GM18519 (cell line): ENCODE measurements around the gene SGMS1.
"Not testable (repeated sequence)": the region's sequence is repeated elsewhere in the genome, so short reads cannot be mapped to it uniquely, and the experiment has no call there.

Experiments used
- ATAC-seq: cut with Tn5 transposase; IDR thresholded peaks from one replicate; pipeline ENCODE4 v1.9.1; 2021; ENCODE audit warnings: mild to moderate bottlenecking, moderate library complexity; ENCODE audit not compliant: unreplicated experiment, low FRiP score

Gene SGMS1

GRCh38 chr10:50477287-50478203 is 146.2 kb downstream of the SGMS1 start:
- no peak for ATAC-seq

DNA sequence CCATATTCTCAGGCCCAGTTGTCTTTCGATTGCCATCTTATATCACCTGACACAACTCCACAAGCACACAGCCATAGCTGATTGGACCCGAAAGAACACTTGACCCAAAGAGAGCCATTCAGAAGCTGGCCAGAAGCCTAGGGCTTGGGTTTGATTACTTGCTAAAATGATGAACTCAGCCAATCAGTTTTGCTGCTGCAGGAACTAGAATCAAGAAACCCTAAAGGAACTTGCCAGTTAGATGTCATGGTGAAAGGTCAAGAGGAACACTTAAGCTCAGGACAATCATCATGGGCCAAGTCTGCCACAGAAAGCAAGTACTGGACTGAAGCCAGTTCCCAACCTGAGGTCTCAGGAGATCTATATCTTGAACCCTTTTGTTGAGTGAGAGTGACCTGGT is 150.0 kb downstream of the SGMS1 start:
- no peak for ATAC-seq

GRCh38 chr10:50472914-50473313 is 150.8 kb downstream of the SGMS1 start:
- ATAC-seq, result no peak

- no peak for ATAC-seq
Observed at GRCh38 chr10:50471583-50471975, 152.2 kb downstream of the SGMS1 start.

DNA sequence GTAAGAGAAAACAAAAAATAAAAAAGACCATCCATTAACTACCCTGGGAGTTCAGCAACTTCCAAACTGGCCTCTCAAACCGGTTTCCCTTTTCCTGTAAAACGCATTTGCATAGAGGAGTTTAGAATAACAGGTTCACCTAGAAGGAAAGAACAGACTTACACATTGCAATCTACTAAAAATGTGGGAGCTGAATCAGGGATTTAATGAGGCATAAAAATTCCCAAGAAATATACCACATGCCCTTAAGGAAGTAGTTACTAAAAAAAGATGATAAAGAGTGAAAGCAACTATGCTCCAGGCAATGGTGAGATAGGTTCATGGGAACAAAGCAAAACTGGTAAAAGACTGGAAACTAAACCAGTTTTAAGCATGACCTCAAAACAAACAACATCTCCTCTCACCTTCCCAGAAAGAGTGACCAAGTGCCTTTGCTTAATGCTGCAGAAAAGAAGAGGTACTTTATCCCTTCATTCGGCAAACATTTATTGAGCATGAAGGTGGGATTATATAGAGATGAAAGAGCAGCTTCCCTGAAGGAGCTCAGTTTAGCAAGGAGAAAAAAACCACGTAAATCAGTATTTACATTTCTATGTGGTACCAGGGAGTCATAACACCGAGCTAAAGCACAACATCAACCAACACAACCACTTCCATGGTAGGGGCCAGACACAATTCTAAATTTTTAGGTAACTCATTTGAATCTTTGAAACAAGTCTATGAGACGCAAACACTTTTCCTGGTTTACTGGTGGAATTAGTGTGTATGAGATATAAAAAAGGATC is 152.8 kb downstream of the SGMS1 start:
- ATAC-seq, result no peak

DNA sequence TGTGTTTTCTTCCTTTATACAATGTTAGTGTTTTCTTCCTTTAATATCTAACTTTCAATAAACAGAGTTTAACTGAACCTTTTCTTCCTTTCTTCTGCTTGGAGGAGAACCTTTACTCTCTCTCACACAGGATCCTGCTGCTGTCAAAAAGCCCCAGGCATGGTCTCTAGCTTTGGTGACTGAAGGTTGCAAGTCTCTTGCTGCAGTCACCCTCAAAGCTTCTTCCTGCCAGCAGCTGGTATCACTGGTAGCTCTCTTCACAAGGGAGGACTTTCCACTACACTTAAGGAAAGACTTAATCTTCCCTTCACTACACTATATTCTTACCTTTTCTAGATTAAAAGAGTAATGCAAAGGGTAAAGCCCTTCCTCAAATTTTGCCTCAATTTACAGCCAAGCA is 153.4 kb downstream of the SGMS1 start:
- ATAC-seq, result peak; percentile 43

- ATAC-seq, result no peak
Observed at GRCh38 chr10:50469778-50470193, 154.0 kb downstream of the SGMS1 start.

DNA sequence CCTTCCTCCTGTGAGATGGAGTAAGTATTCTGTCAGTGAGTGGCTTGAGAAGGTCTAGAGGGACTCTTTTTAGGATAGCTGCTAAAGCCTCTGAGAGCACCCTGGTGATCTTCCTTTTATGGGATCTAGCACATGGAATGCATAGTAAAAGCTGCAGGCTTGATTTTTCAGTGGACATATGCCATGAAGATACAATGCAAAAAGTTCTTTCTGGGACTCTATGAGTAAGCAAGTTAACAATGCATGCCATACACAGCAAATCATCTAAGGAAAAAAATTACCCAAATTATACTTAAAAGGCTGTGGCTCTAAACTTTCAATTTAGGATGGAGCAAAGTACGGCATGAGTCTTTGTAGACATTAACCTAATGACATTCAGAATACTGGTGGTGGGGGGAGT is 154.5 kb downstream of the SGMS1 start:
- ATAC-seq, result no peak

DNA sequence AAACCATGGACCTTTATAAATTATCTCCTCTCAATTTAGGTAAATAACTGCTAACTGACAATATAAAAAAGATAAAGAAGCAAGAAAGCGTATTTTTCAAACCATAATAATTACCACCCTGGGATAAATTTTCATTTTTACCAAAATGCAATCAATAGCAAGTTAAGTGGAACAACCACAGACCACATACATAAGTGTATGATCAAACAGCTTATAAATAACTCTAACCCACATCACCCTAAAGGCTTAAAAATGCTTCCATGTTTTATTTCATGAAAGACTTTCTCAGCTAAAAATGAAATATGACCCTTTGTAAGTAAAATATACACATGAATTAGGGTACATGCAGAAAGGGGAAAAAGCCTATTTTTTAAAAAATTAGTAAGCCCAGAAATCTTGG is 156.5 kb downstream of the SGMS1 start:
- no peak for ATAC-seq

DNA sequence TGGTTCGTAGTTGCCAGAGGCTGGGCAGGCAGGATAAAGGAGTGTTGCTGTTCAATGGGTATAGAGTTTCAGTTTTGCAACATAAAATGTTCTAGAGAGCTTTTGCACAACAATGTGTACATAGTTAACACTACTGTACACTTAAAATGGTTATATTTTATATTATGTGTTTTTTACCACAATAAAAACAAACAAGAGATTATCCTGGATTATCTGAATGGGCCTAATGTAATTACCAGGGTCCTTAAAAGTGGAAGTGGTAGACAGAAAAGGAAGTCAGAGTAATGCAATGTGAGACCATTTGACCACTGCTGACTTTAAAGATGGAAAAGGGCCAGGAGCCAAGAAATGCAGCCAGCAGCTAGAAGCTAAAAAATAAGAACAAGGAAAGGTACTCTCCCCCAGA is 159.7 kb downstream of the SGMS1 start:
- ATAC-seq, result no peak

GRCh38 chr10:50461834-50462233 is 161.9 kb downstream of the SGMS1 start:
- no peak for ATAC-seq

GRCh38 chr10:50461123-50461522 is 162.6 kb downstream of the SGMS1 start:
- ATAC-seq, result no peak

GRCh38 chr10:50456719-50457118 is 167.0 kb downstream of the SGMS1 start:
- ATAC-seq, result peak; percentile 43

- no peak for ATAC-seq
Observed at GRCh38 chr10:50453940-50454339, 169.8 kb downstream of the SGMS1 start.

GRCh38 chr10:50452603-50453002 is 171.2 kb downstream of the SGMS1 start:
- ATAC-seq, result peak; percentile 26

DNA sequence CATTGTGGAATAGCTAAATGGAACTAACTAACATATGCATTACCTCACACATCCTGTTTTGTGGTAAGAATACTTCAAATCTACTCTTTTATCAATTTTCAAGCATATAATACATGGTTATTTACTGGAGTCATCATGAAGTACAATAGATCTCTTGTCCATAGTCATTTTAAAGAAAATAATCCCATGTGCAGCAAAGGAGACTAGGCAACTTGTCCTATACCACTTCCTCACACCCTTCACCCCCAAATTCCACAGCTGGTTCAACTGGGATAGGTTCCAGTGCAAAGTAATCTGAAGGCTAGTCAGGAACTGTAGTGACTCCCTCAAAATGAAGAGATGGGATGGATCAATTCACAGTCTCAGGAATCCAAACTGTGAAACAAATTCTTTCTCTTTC is 176.1 kb downstream of the SGMS1 start:
- no peak for ATAC-seq

GRCh38 chr10:50445777-50446176 is 178.0 kb downstream of the SGMS1 start:
- not testable (repeated sequence) for ATAC-seq

DNA sequence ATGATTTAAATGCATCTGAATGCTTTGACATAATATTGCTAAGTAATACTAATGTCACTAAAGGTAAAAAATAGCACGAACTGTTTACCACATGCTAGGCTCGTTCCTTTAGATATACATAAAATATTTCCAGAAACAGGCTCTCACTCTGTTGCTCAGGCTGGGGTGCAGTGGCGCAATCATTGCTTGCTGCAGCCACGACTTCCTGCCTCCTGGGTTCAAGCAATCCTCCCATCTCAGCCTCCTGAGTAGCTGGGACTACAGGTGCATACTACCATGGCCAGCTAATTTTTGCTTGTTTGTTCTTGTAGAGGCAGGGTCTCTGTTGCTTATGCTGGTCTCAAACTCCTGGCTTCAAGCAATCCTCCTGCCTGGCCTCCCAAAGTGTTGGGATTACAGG is 183.3 kb downstream of the SGMS1 start:
- ATAC-seq, result no peak

- ATAC-seq, result no peak
Observed at GRCh38 chr10:50439806-50440205, 183.9 kb downstream of the SGMS1 start.

DNA sequence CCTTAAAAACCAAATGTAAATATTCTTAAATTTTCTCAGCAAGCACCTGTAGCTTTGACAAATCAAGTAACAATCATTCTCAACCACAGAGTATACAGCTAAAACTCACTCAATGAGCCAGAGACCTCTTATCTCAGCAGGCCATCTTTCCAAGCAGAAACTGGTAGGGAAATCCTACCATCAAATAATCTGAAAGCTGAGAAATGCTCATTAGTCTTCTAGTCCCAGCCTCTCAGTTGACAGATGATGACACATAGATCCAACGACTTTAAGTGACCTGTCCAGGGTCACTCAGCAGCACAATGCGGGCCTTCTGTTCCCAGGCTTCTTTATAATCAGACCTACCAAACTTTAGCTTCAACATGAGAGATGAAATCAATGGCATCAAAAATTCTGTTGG is 184.6 kb downstream of the SGMS1 start:
- ATAC-seq, result no peak

- no peak for ATAC-seq
Observed at GRCh38 chr10:50438049-50438936, 185.5 kb downstream of the SGMS1 start.
